22Rv1 (cell line): ENCODE results near the gene PTBP2.

ENCODE experiments used
- H3K27ac ChIP-seq: fragments of 450-650 bp; 2 replicates; pipeline ENCODE4 v1.5.1; 2017
- CTCF ChIP-seq: fragments of 450-650 bp; IDR thresholded peaks from 2 replicates; pipeline ENCODE4 v1.5.1; 2017; ENCODE audit warnings: mild to moderate bottlenecking
- ZFX ChIP-seq: fragments of 450-650 bp; IDR thresholded peaks from 2 replicates; pipeline ENCODE4 v1.6.1; 2017; ENCODE audit warnings: antibody characterized with exemption, borderline replicate concordance

PTBP2 gene

GRCh38 chr1:96730574-96731298, 9.2 kb downstream of the PTBP2 start:
- no peak overlapping the region for H3K27ac ChIP-seq
- TF ChIP-seq ZFX = no peak
- no peak for TF ChIP-seq CTCF

GRCh38 chr1:96741335-96741734, 19.8 kb downstream of the PTBP2 start:
- TF ChIP-seq CTCF (no peak), ZFX (no peak)
- no peak overlapping the region for H3K27ac ChIP-seq

- no peak overlapping the region for H3K27ac ChIP-seq
- TF ChIP-seq CTCF (no peak), ZFX (no peak)
Measured at GRCh38 chr1:96746440-96747420, 25.1 kb downstream of the PTBP2 start.

GRCh38 chr1:96747565-96747964, 26.0 kb downstream of the PTBP2 start:
- no peak overlapping the region for H3K27ac ChIP-seq

GRCh38 chr1:96748078-96748477, 26.5 kb downstream of the PTBP2 start:
- TF ChIP-seq CTCF (no peak), ZFX (no peak)
- H3K27ac ChIP-seq = no peak overlapping the region

More at GRCh38 chr1:96747565-96747964, 26.0 kb downstream of the PTBP2 start:
- TF ChIP-seq CTCF (no peak), ZFX (no peak)

GRCh38 chr1:96749618-96750017, 28.0 kb downstream of the PTBP2 start:
- no peak overlapping the region for H3K27ac ChIP-seq
- no peak for TF ChIP-seq ZFX
- no peak for TF ChIP-seq CTCF

GRCh38 chr1:96752394-96752793, 30.8 kb downstream of the PTBP2 start:
- H3K27ac ChIP-seq = no peak overlapping the region
- TF ChIP-seq CTCF = no peak
